Measurements from ENCODE around the gene CYLC1.

DNA sequence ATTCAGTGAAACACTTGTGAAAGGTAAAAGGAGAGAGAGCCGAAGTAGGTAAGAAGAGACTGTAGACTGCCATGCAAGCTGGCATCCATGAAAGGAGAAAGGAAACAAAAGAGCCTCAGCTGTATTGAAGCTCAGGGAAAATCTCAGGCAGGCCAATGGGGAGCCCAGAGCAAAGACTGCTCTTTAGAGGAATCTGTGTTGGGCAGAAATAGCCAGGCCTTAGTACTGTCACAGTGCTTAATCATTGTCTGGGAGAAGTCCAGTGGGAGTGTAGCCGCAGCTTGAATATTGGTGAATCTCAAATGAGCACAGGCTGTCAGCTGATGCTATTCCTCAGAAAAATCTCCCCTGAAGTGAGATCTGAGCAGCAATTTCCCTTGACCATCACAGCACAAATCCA, 27.6 kb downstream of the CYLC1 start:
- TF ChIP-seq, protein P1, sequence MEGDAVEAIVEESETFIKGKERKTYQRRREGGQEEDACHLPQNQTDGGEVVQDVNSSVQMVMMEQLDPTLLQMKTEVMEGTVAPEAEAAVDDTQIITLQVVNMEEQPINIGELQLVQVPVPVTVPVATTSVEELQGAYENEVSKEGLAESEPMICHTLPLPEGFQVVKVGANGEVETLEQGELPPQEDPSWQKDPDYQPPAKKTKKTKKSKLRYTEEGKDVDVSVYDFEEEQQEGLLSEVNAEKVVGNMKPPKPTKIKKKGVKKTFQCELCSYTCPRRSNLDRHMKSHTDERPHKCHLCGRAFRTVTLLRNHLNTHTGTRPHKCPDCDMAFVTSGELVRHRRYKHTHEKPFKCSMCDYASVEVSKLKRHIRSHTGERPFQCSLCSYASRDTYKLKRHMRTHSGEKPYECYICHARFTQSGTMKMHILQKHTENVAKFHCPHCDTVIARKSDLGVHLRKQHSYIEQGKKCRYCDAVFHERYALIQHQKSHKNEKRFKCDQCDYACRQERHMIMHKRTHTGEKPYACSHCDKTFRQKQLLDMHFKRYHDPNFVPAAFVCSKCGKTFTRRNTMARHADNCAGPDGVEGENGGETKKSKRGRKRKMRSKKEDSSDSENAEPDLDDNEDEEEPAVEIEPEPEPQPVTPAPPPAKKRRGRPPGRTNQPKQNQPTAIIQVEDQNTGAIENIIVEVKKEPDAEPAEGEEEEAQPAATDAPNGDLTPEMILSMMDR (IDR thresholded peaks at IDR 0.05; ENCODE audit: poor library complexity, severe bottlenecking): no peak
- no peak for TF ChIP-seq POLR2AphosphoS5 (IDR thresholded peaks at IDR 0.05)
- TF ChIP-seq MXI1 (conservative IDR thresholded peaks at IDR 0.05; ENCODE audit: poor library complexity, severe bottlenecking): no peak
- TF ChIP-seq, protein P2, sequence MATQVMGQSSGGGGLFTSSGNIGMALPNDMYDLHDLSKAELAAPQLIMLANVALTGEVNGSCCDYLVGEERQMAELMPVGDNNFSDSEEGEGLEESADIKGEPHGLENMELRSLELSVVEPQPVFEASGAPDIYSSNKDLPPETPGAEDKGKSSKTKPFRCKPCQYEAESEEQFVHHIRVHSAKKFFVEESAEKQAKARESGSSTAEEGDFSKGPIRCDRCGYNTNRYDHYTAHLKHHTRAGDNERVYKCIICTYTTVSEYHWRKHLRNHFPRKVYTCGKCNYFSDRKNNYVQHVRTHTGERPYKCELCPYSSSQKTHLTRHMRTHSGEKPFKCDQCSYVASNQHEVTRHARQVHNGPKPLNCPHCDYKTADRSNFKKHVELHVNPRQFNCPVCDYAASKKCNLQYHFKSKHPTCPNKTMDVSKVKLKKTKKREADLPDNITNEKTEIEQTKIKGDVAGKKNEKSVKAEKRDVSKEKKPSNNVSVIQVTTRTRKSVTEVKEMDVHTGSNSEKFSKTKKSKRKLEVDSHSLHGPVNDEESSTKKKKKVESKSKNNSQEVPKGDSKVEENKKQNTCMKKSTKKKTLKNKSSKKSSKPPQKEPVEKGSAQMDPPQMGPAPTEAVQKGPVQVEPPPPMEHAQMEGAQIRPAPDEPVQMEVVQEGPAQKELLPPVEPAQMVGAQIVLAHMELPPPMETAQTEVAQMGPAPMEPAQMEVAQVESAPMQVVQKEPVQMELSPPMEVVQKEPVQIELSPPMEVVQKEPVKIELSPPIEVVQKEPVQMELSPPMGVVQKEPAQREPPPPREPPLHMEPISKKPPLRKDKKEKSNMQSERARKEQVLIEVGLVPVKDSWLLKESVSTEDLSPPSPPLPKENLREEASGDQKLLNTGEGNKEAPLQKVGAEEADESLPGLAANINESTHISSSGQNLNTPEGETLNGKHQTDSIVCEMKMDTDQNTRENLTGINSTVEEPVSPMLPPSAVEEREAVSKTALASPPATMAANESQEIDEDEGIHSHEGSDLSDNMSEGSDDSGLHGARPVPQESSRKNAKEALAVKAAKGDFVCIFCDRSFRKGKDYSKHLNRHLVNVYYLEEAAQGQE (IDR thresholded peaks at IDR 0.05; ENCODE audit: borderline replicate concordance): no peak
- no peak for TF ChIP-seq RAD21 (conservative IDR thresholded peaks at IDR 0.05)

Measured in neural cell (in vitro differentiated cells).